Activated naive CD4-positive, alpha-beta T cell treated with anti-CD3 and anti-CD28 coated beads for 36 hours (primary cell): ENCODE data around the gene CPSF7. TPM values are rescaled to one million over a fixed set of nuclear protein-coding genes. Genes with fewer than 3 reads are reported as not detected.
"Not testable (repeated sequence)": the region's sequence is repeated elsewhere in the genome, so short reads cannot be mapped to it uniquely, and the experiment has no call there.

ENCODE experiments used
- CTCF ChIA-PET: fragments of 350-600 bp; sonication (Branson Sonifier 250); formaldehyde crosslinking; loops from one replicate; lab custom pipeline; 2021; ENCODE audit warnings: antibody characterized with exemption; lab: Charles Lee
- DNase-seq: peaks from one replicate; pipeline ENCODE4 v3.0.0-alpha.2; 2020
- H3K27ac Mint-ChIP-seq: one replicate; pipeline ENCODE4 v1.8.0; 2021; ENCODE audit warnings: mild to moderate bottlenecking, mixed read lengths
- H3K27me3 Mint-ChIP-seq: one replicate; pipeline ENCODE4 v1.8.0; 2021; ENCODE audit warnings: low read depth, mixed read lengths
- H3K36me3 Mint-ChIP-seq: one replicate; pipeline ENCODE4 v1.8.0; 2021; ENCODE audit warnings: low read depth, mixed read lengths
- H3K4me1 Mint-ChIP-seq: one replicate; pipeline ENCODE4 v1.8.0; 2021; ENCODE audit warnings: low read depth, mixed read lengths
- H3K4me3 Mint-ChIP-seq: one replicate; pipeline ENCODE4 v1.8.0; 2021; ENCODE audit warnings: mild to moderate bottlenecking, moderate library complexity, mixed read lengths
- H3K9me3 Mint-ChIP-seq: one replicate; pipeline ENCODE4 v1.8.0; 2021; ENCODE audit warnings: mixed read lengths
- intact Hi-C: fragments of 100-400 bp; cut with micrococcal nuclease; formaldehyde crosslinking; loops from one replicate; pipeline ENCODE4 v1.15.1; 2023
- total RNA-seq, 2 experiments: library from RNA; stranded (reverse); gene quantifications; one replicate each; pipeline ENCODE4 v1.2.3, GENCODE V29; 2021

CPSF7 gene
- total RNA-seq, 2 experiments from 2014 or later = 106 to 108 TPM

DNA sequence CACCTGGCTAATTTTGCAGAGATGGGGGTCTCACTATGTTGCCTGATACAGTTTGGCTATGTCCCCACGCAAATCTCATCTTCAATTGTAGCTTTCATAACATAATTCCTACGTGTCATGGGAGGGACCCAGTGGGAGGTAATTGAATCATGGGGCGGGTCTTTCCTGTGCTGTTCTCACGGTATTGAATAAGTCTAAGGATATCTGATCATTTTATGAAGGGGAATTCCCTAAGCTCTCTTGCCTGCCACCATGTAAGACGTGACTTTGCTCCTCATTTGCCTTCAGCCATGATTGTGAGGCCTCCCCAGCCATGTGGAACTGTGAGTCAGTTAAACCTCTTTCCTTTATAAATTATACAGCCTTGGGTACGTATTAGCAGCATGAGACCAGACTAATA is 37.8 kb upstream of the CPSF7 start:
- H3K4me3 Mint-ChIP-seq, H3K27ac Mint-ChIP-seq, intact Hi-C loops, DNase-seq, H3K9me3 Mint-ChIP-seq, H3K27me3 Mint-ChIP-seq, H3K4me1 Mint-ChIP-seq: not testable (repeated sequence)
- CTCF ChIA-PET = interaction anchor here (0.6 to 1.3 kb wide), 2 partner anchors 21 to 1438 kb away, joined by 3 read pairs; no protein-coding TSS in a partner anchor
- peaks cover 10% of the 10 kb centered on the region for H3K36me3 Mint-ChIP-seq

DNA sequence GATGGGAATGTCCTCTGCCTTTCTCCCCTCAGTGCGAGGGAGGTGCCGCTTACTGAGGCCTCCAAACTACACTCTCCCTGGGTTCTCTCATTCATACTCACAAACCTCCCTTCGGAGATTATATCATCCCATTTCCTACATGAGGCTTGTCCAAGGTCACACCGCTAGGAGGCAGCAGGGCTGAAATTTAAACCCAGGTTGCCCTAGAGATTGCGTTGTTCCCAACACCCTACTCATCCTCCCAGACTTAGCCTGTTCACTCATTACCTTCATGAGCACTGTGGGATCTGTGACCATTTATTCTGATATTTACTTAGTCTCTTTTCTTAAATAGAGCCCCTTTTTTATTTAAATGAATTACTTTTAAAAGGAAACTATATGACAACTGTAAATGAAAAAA is 31.2 kb upstream of the CPSF7 start:
- no peaks in the 10 kb centered on the region for H3K27me3 Mint-ChIP-seq
- no peak overlapping the region for H3K27ac Mint-ChIP-seq
- no peak for DNase-seq
- intact Hi-C loops = no loop called here
- no peaks in the 10 kb centered on the region for H3K9me3 Mint-ChIP-seq
- CTCF ChIA-PET = no interaction called here
- no peak overlapping the region for H3K4me3 Mint-ChIP-seq
- no peaks in the 10 kb centered on the region for H3K4me1 Mint-ChIP-seq
- peaks cover 9% of the 10 kb centered on the region for H3K36me3 Mint-ChIP-seq

DNA sequence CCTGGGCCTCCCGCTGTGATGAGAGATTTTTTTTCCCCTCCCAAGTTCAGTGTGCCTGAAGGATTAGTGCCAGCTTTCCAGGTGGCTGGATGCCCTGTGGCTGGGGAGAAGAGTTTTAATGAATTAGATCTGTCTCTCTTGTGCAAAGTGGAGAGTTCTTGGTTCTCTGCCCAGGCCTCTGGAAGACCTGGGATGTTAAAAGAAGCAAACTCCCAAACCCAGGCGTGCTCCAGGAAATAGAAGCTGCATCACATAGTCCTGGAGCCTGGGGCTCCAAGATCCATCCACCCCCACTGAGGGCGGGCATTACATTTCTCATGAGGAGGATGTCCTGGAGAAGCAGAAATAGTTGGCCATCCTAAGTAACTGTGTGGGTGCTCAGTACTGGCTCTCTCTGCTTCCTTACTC is 30.7 kb upstream of the CPSF7 start:
- Mint-ChIP-seq H3K36me3 (peaks cover 12% of the 10 kb centered on the region), H3K4me3 (no peak overlapping the region), H3K4me1 (peaks cover 2% of the 10 kb centered on the region), H3K27me3 (no peaks in the 10 kb centered on the region), H3K27ac (no peak overlapping the region), H3K9me3 (no peaks in the 10 kb centered on the region)
- CTCF ChIA-PET = interaction anchor here (0.5 kb wide), 1 partner anchor 561 kb away, joined by 3 read pairs; no protein-coding TSS in a partner anchor
- intact Hi-C loops = no loop called here
- no peak for DNase-seq

DNA sequence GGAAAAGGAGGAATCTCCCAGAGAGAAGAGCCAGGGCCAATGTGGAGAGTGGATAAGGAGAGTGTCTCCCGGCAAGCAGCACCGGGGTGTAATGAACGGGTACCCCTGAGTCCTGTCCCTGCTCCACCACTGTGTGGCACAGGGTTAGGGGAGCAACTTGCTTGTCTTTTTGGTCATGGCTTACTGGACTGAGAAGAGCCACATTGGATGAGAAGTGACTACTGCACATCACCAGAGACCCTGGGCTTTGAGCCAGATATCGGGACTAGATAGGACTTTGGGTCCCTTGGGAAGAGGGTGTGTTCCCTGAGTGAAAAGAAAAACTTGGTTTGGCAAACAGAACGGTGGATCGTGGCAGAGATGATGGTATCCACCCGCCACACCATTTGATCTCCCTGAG is 24.7 kb upstream of the CPSF7 start:
- no peaks in the 10 kb centered on the region for H3K27me3 Mint-ChIP-seq
- H3K36me3 Mint-ChIP-seq = peaks cover 10% of the 10 kb centered on the region
- CTCF ChIA-PET = interaction anchor here (0.9 kb wide), 1 partner anchor 27 kb away, joined by 3 read pairs; no protein-coding TSS in a partner anchor

DNA sequence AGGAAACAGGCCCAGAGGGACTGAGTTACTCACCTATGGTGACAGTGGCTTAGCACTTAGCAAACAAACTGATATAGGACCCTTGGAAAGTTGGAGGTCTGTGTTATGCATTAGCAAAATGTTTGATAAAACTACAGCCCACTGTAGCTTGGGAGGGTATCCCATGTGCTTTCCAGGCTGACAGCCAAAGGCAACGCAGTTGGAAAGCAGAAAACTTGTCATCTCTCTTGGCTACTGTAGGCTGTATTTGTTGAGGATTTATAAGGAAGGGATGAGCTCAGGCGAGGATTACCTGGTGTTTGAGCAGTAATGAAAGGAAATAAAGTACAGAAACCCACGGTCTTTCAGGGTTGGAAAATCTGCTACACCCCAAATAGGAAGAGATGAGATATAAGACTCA is 23.9 kb upstream of the CPSF7 start:
- Mint-ChIP-seq H3K27ac (no peak overlapping the region), H3K36me3 (peaks cover 12% of the 10 kb centered on the region), H3K27me3 (no peaks in the 10 kb centered on the region), H3K9me3 (no peaks in the 10 kb centered on the region), H3K4me1 (peaks cover 2% of the 10 kb centered on the region), H3K4me3 (no peak overlapping the region)
- intact Hi-C loops = no loop called here
- DNase-seq = no peak
- CTCF ChIA-PET = interaction anchor here (0.9 to 2.5 kb wide), 2 partner anchors 28 to 63 kb away, joined by 3 to 9 read pairs; no protein-coding TSS in a partner anchor

More for the DNA sequence above, 24.7 kb upstream of the CPSF7 start:
- intact Hi-C loops = no loop called here
- no peak overlapping the region for H3K27ac Mint-ChIP-seq
- no peaks in the 10 kb centered on the region for H3K9me3 Mint-ChIP-seq
- DNase-seq = no peak
- no peak overlapping the region for H3K4me3 Mint-ChIP-seq
- peaks cover 2% of the 10 kb centered on the region for H3K4me1 Mint-ChIP-seq

DNA sequence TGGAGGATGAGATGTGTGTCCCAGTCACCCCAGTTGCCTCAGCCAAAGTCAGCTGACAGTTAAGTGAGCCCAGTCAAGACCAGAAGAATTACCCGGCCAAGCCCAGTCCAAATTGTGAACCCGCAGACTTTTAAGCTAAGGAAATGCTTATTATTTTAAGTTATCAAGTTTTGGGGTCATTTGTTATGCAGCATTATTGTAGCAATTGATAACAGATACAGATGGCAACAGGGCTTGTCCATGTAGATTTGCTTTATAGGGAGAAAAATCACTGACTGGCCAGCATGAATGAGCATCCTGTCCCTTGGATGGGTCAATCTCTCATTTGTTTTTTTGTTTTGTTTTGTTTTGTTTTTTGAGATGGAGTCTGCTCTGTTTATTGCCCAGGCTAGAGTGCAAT is 23.1 kb upstream of the CPSF7 start:
- H3K9me3 Mint-ChIP-seq = no peaks in the 10 kb centered on the region
- CTCF ChIA-PET = interaction anchor here (2.5 to 8.5 kb wide), 2 partner anchors 17 to 64 kb away, joined by 9 to 118 read pairs; no protein-coding TSS in a partner anchor
- intact Hi-C loops = no loop called here
- H3K27ac Mint-ChIP-seq = no peak overlapping the region
- DNase-seq = no peak
- H3K4me3 Mint-ChIP-seq = no peak overlapping the region
- H3K36me3 Mint-ChIP-seq = peaks cover 17% of the 10 kb centered on the region
- H3K4me1 Mint-ChIP-seq = peaks cover 7% of the 10 kb centered on the region
- H3K27me3 Mint-ChIP-seq = no peaks in the 10 kb centered on the region

DNA sequence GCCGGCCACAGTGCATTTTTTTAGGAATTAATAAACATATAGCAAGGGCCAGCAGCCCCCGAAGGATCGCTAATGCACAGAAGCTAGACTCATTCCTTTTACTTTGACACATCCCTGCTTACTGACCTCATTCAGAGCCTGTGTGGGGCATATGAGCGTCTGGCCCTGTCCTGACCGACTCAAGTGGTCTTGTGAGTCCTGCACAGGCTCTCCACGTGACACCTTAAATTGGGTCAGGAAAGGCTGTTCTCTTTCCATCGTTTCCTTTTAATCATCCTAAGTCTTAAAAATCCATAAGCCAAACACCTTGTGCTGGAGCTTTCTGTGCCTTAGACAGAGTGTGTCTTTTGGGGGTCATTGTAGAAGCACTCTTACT is 18.8 kb upstream of the CPSF7 start:
- Mint-ChIP-seq H3K27ac (no peak overlapping the region), H3K27me3 (no peaks in the 10 kb centered on the region), H3K4me3 (no peak overlapping the region), H3K9me3 (no peaks in the 10 kb centered on the region), H3K36me3 (peaks cover 23% of the 10 kb centered on the region), H3K4me1 (peaks cover 16% of the 10 kb centered on the region)
- DNase-seq = no peak
- CTCF ChIA-PET = interaction anchor here (0.5 to 8.5 kb wide), 6 partner anchors 13 to 68 kb away, joined by 3 to 118 read pairs (median 4); no protein-coding TSS in a partner anchor
- intact Hi-C loops = no loop called here

DNA sequence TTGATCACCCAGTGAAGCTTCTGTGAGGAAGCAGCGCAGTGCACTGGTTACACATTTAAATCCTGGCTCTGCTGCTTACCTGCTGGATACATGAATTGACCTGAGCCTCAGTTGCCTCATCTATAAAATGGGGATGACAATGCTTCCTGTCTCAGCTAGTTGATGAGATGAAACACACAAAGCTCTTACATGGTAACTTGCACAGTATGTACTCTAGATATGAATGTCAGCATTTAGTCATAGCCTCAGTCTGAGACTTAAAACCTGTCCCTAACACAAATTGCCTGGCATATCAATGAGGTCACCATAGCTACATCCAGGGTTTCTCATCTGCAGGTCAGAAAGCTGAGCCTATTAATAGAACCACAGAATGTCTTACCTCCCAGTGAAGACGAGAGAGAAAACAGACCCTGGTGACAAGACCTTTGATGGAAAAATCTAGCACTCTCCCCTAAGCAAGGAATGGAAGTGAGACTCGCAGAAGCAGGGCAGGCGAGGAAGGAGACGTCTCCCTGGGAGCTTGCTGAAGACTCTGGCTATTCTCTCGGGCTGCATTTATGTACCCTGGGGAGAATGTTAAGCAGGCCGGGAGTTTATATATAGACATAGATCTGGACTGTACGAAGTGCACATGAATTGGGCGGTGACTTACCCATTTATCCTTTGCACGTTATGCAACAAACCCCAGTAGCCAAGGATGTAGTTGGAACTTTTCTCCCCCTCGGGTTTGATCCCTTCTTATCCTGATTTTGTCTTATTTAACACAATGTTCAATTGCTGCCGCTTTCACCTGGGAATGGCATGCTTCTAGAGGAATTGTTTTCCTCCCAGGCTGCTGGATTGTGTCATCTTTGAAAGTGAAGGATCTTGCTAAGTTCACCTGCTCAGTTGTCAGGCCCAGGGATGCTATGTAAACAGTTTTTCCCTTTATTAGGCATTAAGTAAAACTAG is 18.1 kb upstream of the CPSF7 start:
- peaks cover 28% of the 10 kb centered on the region for H3K36me3 Mint-ChIP-seq
- intact Hi-C loops = loop anchor here (1.0 to 2.0 kb wide), 4 partner anchors 18 to 190 kb away; partner anchors contain the start of genes LRRC10B and SDHAF2
- no peaks in the 10 kb centered on the region for H3K9me3 Mint-ChIP-seq
- CTCF ChIA-PET = interaction anchor here (0.5 to 8.5 kb wide), 11 partner anchors 12 to 286 kb away, joined by 3 to 118 read pairs (median 3); no protein-coding TSS in a partner anchor
- H3K27me3 Mint-ChIP-seq = no peaks in the 10 kb centered on the region
- H3K4me1 Mint-ChIP-seq = peaks cover 22% of the 10 kb centered on the region
- no peak overlapping the region for H3K4me3 Mint-ChIP-seq
- peak overlapping the region; percentile 89 for H3K27ac Mint-ChIP-seq
- DNase-seq = peak; percentile 51

DNA sequence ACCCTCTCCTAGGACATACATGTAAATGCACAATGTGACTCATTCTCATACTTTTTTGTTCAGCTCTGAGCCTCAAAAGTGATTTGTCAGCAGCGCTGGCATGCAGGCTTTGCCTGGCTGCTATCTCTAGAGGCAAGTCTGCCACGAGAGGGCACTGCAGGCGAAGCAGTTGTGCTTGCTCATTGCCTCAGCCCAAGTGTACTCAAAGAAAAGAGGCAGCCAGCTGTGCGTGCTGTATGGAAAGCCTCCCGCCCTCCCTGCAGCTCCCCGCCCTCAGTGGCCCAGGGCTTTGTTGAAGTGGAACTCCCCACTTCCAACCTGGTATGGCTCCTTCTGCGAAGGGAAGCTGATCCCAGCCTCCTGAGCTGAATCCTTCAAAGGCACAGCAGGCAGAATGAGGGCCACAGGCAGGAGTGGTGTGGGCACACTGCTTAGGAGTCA is 16.5 kb upstream of the CPSF7 start:
- peaks cover 36% of the 10 kb centered on the region for H3K36me3 Mint-ChIP-seq
- H3K4me1 Mint-ChIP-seq = peaks cover 27% of the 10 kb centered on the region
- H3K9me3 Mint-ChIP-seq = no peaks in the 10 kb centered on the region
- peak; percentile 96 for DNase-seq
- no peak overlapping the region for H3K4me3 Mint-ChIP-seq
- intact Hi-C loops = loop anchor here (1.0 to 2.0 kb wide), 4 partner anchors 31 to 182 kb away; partner anchors contain the start of gene LRRC10B
- peak overlapping the region; percentile 38 for H3K27ac Mint-ChIP-seq
- H3K27me3 Mint-ChIP-seq = no peaks in the 10 kb centered on the region
- CTCF ChIA-PET = interaction anchor here (0.8 to 8.5 kb wide), 18 partner anchors 10 to 288 kb away, joined by 3 to 118 read pairs (median 4); partner anchors contain the start of genes CPSF7 and SDHAF2

DNA sequence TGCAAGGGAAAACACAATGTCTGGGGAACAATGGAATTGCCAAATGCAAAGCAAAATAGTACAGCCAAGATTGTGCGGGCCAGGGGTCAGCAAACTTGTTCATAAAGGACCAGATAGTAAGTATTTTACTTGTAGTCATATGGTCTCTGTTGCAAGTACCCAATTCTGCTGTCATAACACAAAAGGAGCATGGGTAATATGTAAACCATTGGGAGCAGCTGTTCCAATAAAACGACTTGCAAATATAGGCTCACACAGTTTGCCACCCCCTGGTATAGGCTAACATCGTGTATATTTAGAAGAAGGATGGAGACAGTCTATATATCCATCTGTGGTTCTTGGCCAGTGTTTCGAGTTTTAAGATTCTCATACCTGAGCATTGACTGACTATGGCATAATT is 15.7 kb upstream of the CPSF7 start:
- H3K27ac Mint-ChIP-seq = no peak overlapping the region
- no peaks in the 10 kb centered on the region for H3K9me3 Mint-ChIP-seq
- H3K4me1 Mint-ChIP-seq = peaks cover 27% of the 10 kb centered on the region
- H3K27me3 Mint-ChIP-seq = no peaks in the 10 kb centered on the region
- intact Hi-C loops = no loop called here
- no peak for DNase-seq
- peaks cover 36% of the 10 kb centered on the region for H3K36me3 Mint-ChIP-seq
- no peak overlapping the region for H3K4me3 Mint-ChIP-seq
- CTCF ChIA-PET = interaction anchor here (0.6 to 8.5 kb wide), 17 partner anchors 10 to 273 kb away, joined by 3 to 118 read pairs (median 4); partner anchors contain the start of genes CPSF7 and SDHAF2

DNA sequence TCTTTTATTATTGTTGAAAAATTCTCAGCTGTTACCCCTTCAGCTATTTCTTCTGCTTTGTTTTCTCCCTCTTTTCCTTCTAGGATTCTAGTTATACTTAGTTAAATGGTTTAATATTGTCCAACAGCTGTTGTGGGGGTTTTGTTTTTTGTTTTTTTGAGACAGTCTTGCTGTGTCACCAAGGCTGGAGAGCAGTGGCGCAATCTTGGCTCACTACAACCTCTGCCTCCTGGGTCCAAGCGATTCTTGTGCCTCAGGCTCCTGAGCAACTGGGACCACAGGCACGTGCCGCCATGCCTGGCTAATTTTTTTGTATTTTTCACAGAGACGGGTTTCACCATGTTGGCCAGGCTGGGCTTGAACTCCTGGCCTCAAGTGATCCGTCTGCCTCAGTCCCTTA is 12.8 kb upstream of the CPSF7 start:
- peak overlapping the region; percentile 53 for H3K27ac Mint-ChIP-seq
- DNase-seq = no peak
- intact Hi-C loops = no loop called here
- no peaks in the 10 kb centered on the region for H3K27me3 Mint-ChIP-seq
- no peaks in the 10 kb centered on the region for H3K9me3 Mint-ChIP-seq
- H3K4me1 Mint-ChIP-seq = peaks cover 21% of the 10 kb centered on the region
- peaks cover 41% of the 10 kb centered on the region for H3K36me3 Mint-ChIP-seq
- CTCF ChIA-PET = interaction anchor here (0.6 to 1.9 kb wide), 2 partner anchors 75 to 899 kb away, joined by 5 to 11 read pairs; no protein-coding TSS in a partner anchor
- no peak overlapping the region for H3K4me3 Mint-ChIP-seq

DNA sequence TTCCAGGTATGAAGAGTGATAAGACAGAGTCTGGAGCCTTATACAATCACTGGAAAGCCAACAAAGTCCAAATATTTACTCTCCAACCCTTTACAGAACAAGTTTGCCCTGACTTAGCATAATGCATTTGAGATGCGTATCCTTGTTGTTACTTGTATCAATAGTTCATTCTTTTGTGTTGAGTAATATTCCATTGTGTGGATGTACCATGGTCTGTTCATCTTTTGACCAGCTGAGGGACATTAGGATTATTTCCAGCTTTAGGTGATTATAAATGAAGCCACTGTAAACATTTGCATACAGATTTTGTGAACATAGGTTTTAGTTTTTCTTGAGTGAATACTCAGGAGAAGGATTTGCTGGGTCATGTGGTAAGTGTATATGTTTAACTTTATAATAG is 9.8 kb upstream of the CPSF7 start:
- Mint-ChIP-seq H3K36me3 (peaks cover 43% of the 10 kb centered on the region), H3K27me3 (no peaks in the 10 kb centered on the region), H3K27ac (no peak overlapping the region), H3K4me1 (peaks cover 25% of the 10 kb centered on the region), H3K4me3 (no peak overlapping the region), H3K9me3 (no peaks in the 10 kb centered on the region)
- DNase-seq = no peak
- CTCF ChIA-PET = interaction anchor here (0.6 to 1.4 kb wide), 5 partner anchors 20 to 407 kb away, joined by 3 to 5 read pairs (median 4); no protein-coding TSS in a partner anchor
- intact Hi-C loops = no loop called here
